ENCODE results near the gene POLR1A.

POLR1A gene

DNA sequence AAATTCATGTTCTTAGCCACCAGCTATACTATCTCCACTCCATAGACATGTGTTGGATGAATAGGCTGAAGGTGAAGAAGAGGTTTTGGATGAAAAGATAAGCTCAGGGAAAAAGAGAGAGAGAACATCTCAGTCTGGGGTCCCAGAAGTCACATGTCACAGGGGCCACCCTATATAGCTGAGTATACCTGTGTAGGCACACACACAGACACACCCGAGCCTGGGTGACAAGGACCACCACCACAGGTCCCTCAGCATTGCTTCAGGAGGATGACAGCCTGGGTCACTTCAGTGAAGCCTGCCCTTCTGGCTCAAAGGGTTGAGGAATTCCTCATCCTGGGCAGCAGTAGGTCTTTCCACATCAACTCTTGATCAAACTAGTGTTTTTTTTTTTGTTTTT, 56.2 kb downstream of the POLR1A start:
- H3K36me3 ChIP-seq (ENCODE audit: control insufficient read depth, insufficient read depth, low read length) = peaks cover 50% of the 10 kb centered on the region
- TF ChIP-seq, protein P1, sequence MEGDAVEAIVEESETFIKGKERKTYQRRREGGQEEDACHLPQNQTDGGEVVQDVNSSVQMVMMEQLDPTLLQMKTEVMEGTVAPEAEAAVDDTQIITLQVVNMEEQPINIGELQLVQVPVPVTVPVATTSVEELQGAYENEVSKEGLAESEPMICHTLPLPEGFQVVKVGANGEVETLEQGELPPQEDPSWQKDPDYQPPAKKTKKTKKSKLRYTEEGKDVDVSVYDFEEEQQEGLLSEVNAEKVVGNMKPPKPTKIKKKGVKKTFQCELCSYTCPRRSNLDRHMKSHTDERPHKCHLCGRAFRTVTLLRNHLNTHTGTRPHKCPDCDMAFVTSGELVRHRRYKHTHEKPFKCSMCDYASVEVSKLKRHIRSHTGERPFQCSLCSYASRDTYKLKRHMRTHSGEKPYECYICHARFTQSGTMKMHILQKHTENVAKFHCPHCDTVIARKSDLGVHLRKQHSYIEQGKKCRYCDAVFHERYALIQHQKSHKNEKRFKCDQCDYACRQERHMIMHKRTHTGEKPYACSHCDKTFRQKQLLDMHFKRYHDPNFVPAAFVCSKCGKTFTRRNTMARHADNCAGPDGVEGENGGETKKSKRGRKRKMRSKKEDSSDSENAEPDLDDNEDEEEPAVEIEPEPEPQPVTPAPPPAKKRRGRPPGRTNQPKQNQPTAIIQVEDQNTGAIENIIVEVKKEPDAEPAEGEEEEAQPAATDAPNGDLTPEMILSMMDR (IDR thresholded peaks at IDR 0.05; ENCODE audit: insufficient read depth, low read length, poor library complexity, severe bottlenecking) = no peak
- H3K4me3 ChIP-seq (replicated peaks; ENCODE audit: low read depth, low read length) = no peak overlapping the region
- no peaks in the 10 kb centered on the region for H3K27me3 ChIP-seq (replicated peaks; ENCODE audit: control insufficient read depth, insufficient read depth, low read length)
- DNase-seq (ENCODE audit: extremely low read depth, insufficient read length) = no peak

GRCh38 chr2:86048888-86049287, 56.8 kb downstream of the POLR1A start:
- Histone ChIP-seq H3K4me3 (replicated peaks; ENCODE audit: low read depth, low read length) (no peak overlapping the region), H3K36me3 (ENCODE audit: control insufficient read depth, insufficient read depth, low read length) (peaks cover 52% of the 10 kb centered on the region), H3K27me3 (replicated peaks; ENCODE audit: control insufficient read depth, insufficient read depth, low read length) (no peaks in the 10 kb centered on the region)
- TF ChIP-seq, protein P1 (IDR thresholded peaks at IDR 0.05; ENCODE audit: insufficient read depth, low read length, poor library complexity, severe bottlenecking) = no peak
- no peak for DNase-seq (ENCODE audit: extremely low read depth, insufficient read length)

DNA sequence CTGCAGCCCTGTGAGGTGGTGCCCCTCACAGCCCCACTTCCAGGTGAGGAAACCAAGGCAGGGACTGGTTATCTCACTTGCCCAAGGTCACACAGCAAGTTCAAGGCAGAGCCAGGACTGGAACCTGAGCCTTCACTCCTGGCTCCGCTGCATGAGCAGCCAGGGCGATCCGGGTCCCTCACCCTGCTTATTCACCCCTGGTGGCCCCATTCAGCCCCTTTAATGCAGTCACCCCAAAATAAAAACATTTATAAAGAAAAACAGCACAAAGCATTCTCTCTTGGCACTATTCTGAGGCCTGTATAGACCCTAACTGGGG, 57.3 kb downstream of the POLR1A start:
- Histone ChIP-seq H3K27me3 (replicated peaks; ENCODE audit: control insufficient read depth, insufficient read depth, low read length) (no peaks in the 10 kb centered on the region), H3K36me3 (ENCODE audit: control insufficient read depth, insufficient read depth, low read length) (peaks cover 53% of the 10 kb centered on the region), H3K4me3 (replicated peaks; ENCODE audit: low read depth, low read length) (no peak overlapping the region)
- DNase-seq (ENCODE audit: extremely low read depth, insufficient read length) = no peak
- TF ChIP-seq, protein P1 (IDR thresholded peaks at IDR 0.05; ENCODE audit: insufficient read depth, low read length, poor library complexity, severe bottlenecking) = no peak

GRCh38 chr2:86047575-86048382, 57.9 kb downstream of the POLR1A start:
- no peak for DNase-seq (ENCODE audit: extremely low read depth, insufficient read length)
- Histone ChIP-seq H3K27me3 (replicated peaks; ENCODE audit: control insufficient read depth, insufficient read depth, low read length) (no peaks in the 10 kb centered on the region), H3K4me3 (replicated peaks; ENCODE audit: low read depth, low read length) (no peak overlapping the region), H3K36me3 (ENCODE audit: control insufficient read depth, insufficient read depth, low read length) (peaks cover 53% of the 10 kb centered on the region)
- TF ChIP-seq, protein P1 (IDR thresholded peaks at IDR 0.05; ENCODE audit: insufficient read depth, low read length, poor library complexity, severe bottlenecking) = no peak

GRCh38 chr2:86045541-86045940, 60.1 kb downstream of the POLR1A start:
- Histone ChIP-seq H3K4me3 (replicated peaks; ENCODE audit: low read depth, low read length) (no peak overlapping the region), H3K36me3 (ENCODE audit: control insufficient read depth, insufficient read depth, low read length) (peaks cover 48% of the 10 kb centered on the region), H3K27me3 (replicated peaks; ENCODE audit: control insufficient read depth, insufficient read depth, low read length) (no peaks in the 10 kb centered on the region)
- TF ChIP-seq, protein P1 (IDR thresholded peaks at IDR 0.05; ENCODE audit: insufficient read depth, low read length, poor library complexity, severe bottlenecking) = no peak
- DNase-seq (ENCODE audit: extremely low read depth, insufficient read length) = no peak
